Activated effector memory CD4-positive, alpha-beta T cell treated with Interleukin-2 at 50 U/mL for 16 hours (primary cell): ENCODE measurements around the gene PACS1.
A peak's percentile ranks its signal among the peaks of the same experiment; 100 is the strongest.
"Not testable (repeated sequence)": the region's sequence is repeated elsewhere in the genome, so short reads cannot be mapped to it uniquely, and the experiment has no call there.

ENCODE experiments used
- DNase-seq: peaks from one replicate; pipeline ENCODE4 v3.0.0-alpha.2; 2020

The PACS1 gene

DNA sequence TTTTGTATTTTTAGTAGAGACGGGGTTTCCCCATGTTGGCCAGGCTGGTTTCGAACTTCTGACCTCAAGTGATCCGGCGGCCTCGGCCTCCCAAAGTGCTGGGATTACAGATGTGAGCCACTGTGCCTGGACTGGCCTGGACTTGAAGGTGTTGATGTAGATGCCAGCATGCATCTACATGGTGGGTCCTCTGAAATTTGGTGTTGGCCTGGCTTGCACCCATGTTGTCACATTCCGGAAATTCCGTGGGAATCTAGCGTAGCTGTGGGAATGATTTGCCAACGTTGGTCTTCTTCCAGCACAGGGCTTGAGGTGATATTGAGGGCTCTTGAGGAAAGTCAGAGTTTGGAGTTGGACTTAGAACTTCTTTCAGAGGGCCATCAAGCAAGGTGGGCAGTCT, 6.5 kb downstream of the PACS1 start:
- DNase-seq, result no peak

DNA sequence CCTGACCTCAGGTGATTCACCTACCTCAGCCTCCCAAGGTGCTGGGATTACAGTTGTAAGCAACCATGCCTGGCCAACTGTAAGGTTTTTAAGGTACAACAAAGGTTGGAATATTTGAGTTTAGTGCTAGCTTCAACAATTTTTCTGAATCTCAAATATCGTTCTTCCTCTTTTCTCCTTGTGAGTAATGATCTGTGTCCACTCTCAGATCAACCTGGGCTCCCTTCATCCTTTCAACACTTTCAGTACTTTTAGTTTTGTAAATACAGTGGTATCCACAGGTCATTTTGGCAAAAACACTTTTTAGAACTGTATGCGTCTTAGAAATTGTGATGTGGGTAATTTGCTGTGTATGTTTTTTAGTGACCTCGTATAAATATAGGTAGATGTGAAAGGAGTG, 7.9 kb downstream of the PACS1 start:
- DNase-seq, result no peak

DNA sequence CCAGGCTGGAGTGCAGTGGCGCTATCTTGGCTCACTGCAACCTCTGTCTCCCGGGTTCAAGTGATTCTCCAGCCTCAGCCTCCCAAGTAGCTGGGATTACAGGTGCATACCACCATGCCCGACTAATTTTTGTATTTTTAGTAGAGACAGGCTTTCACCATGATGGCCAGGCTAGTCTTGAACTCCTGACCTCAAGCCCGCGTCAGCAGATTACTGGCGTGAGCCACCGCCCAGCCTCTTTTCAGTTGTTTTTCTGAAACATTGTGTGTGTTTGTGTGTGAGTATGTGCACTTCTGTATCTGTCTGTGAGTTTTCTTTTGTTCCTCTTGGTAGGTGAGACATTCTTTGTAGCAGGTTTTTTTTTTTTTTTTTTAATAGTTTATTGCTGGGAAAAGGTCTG, 8.9 kb downstream of the PACS1 start:
- DNase-seq, result not testable (repeated sequence)

DNA sequence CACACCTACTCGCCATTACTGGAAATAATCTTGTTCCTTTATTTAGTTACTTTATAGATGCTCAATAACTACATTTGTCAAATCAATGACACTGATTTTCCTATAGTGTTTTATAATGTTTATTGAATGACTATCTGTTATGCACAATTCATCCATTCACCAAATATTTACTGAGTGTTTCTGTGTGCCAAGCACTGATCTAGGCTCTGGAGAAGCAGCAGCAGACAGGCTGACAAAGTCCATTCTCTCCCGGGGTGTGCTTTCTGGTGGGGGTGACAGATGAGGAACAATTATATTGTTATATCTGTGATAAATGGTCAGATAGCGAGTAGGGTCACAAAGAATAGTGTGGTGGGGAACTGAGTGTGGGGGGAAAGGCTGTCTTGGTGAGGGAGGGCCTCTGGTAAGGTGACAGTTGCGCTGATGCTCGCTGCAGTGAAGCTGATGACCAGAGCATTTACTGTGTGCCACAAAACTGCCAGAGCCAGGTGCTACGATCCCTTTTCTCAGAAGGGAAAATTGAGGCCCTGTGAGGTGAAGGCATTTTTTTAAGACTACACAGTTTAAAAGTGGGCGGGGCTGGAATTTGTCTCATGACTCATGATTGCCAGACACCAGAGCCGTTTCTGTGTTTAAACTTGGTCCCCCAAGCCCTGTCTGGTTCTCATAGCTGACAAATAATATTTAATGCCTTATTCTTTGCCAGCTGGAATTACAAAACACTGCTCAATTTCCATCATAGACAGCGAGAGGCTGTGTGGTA, 10.2 kb downstream of the PACS1 start:
- DNase-seq, result peak; percentile 57

DNA sequence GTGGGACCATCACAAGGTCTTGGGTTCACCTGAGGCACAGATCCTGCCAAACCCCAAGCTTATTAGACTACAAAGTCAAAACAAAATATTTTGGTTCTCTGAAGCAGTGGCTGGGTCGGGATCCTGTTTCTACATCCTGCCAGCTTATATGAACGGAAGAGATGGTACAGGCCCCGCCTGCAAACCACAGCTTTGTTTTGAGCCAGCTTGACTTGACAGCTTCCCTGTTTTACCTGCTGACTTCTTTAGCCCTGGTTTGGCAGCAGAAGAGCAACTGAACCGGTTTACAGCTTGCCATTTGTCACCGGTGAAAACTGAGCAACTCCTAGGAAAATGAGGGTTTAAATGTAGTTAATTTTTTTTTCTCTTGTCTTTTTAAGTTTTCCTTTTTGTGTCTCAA, 11.4 kb downstream of the PACS1 start:
- DNase-seq, result peak; percentile 75

DNA sequence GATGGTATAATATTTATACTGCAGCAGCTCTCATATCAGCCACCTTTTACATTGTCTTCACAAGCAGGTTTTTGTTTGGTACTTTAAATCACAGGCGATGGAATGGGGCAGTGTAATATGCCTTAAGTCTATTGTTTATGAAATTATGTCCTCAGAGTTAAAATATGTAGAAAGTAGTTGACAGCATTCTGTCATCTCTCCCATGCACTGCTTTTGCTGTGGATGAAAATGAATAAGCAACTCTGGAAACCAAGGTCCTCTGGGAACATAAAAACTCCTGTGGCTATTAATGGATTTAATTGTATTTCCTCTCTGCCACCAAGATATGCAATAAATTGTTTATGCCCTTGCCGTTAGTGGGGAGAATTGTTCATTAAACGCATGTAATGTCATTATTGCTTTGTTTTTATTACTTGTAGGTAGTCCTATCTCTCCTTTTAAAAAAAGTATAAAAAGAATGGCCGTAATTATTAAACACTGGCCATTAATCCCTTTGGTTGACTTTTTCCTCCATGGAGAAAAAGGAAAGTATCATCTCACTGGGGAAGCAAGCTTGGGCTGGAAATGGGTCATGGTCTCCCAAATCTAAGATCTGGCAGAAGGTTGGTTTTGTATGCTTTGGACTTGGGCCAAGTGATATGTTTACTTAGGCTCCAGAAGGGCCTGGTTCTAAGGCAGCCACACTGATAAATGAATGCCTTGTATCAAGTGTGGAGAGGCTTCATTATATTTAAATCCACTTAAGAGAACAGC, 13.1 kb downstream of the PACS1 start:
- no peak for DNase-seq

DNA sequence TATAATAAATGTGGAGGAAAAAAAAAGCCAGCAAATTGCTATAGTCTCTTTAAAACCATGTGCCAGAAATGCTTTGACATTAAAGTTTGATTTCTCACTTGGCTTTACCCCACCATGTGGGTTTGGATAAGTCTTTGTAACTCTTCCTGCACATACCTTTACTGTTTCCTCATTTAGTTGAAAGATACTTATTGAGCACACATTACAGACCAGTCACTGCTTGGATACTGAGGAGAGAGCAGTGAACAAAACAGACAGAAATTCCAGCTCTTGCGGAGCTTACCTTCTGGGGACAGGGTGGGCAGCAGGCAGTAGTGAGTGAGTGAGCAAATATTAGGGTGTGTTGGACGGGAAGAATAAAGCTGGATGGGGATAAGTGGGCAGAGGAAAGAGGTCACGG, 13.7 kb downstream of the PACS1 start:
- no peak for DNase-seq

DNA sequence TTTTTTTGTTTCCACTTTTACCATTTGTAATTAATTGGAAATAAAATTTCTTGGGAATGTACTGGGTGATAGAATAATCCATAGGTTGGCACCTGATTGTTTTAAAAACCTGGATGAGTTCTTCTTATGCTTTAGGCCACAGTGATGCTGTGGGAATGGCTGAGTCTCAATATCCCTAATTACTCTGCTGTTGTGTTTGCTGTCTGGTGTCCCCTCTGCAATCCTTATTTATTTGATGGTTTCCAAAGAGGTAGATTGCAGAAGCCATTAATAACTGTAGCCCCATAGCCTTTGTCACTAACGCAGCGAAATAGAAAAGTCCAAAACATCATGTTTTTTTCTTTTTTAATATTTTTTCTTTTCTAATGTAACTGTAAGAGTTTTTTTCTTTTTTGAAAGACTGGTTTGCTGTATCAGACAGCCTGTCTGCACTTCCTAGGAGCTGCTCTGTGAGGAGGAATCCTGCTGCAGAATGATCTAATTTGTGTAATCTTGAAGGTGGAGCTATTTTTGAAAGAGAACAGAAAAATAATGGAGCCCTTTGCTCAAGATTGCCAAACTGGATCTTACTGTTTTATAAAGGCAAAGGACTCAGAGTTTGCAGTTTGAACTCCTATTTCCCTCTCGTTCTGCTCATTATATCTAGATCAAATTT, 14.9 kb downstream of the PACS1 start:
- DNase-seq, result no peak

DNA sequence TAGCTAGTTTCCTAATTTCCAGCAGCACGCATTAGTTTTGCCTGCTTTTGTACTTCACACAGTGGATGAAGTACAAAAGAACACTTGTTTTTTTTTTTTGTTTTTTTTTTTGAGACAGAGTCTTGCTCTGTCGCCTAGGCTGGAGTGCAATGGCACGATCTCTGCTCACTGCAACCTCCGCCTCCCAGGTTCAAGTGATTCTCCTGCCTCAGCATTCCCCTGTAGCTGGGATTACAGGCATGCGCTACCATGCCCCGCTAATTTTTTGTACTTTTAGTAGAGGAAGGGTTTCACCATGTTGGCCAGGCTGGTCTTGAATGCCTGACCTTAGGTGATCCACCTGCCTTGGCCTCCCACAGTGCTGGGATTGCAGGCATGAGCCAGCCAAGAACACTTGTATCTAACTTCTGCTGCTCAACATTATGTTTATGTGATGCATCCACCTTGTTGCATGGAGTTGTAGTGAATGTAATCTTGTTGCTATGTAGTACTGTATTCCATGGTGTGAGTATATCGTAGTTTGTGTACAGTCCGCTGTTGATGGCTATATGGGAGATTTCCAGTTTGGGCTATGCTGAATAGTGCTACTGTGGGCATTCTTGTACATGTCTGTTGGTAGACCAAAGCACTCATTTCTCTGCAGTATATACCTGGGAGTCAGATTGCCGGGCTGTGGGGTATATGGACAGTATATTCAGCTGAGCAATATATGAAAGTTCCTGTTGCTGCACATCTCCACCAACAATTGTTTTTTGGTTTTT, 17.3 kb downstream of the PACS1 start:
- no peak for DNase-seq

DNA sequence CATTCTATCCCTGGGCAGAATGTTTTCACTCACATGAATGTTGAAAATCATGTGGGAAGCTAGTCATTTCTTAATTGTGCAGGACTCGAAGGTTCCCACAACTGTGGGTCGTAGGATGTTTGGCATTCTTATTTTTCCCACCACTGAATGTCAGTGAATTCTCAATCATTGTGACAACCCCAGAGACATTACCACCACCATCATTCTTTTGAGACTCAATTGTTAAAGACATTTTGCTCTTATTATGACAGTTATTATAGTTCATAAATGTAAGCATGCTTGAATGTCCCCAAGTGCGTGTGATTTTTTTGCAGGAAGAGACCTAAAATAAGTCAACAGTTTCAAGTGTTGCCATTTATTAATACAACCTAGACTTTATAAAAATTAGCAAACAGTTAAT, 19.0 kb downstream of the PACS1 start:
- no peak for DNase-seq

DNA sequence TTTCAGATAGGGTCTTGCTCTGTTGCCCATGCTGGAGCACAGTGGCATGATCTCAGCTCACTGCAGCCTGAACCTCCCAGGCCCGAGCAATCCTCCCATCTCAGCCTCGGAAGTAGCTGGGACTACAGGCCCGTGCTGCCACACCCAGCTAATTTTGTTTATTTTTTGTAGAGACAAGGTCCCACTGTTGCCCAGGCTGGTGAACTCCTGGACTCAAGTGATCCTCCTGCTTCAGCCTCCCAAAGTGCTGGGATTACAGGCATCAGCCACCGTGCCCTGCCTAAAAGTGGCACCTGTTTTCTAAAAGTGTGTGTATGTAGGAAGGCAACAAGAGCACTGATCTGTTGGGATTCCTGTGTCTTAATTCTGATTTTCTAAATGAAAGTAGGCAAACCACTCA, 20.2 kb downstream of the PACS1 start:
- DNase-seq, result no peak

DNA sequence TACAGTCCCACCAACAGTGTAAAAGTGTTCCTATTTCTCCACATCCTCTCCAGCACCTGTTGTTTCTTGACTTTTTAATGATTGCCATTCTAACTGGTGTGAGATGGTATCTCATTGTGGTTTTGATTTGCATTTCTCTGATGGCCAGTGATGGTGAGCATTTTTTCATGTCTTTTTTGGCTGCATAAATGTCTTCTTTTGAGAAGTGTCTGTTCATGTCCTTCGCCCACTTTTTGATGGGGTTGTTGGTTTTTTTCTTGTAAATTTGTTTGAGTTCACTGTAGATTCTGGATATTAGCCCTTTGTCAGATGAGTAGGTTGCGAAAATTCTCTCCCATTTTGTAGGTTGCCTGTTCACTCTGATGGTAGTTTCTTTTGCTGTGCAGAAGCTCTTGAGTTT, 22.1 kb downstream of the PACS1 start:
- DNase-seq, result not testable (repeated sequence)

DNA sequence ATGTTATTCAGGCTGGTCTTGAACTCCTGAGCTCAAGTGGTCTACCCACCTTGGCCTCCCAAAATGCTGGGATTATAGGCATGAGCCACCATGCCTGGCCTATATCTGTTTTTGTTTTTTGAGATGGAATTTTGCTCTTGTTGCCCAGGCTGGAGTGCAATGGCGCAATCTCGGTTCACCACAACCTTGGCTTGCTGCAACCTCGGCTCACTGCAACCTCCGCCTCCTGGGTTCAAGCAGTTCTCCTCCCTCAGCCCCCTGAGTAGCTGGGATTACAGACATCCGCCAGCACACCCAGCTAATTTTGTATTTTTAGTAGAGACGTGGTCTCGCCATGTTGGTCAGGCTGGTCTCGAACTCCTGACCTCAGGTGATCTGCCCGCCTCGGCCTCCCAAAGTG, 29.7 kb downstream of the PACS1 start:
- DNase-seq, result not testable (repeated sequence)

DNA sequence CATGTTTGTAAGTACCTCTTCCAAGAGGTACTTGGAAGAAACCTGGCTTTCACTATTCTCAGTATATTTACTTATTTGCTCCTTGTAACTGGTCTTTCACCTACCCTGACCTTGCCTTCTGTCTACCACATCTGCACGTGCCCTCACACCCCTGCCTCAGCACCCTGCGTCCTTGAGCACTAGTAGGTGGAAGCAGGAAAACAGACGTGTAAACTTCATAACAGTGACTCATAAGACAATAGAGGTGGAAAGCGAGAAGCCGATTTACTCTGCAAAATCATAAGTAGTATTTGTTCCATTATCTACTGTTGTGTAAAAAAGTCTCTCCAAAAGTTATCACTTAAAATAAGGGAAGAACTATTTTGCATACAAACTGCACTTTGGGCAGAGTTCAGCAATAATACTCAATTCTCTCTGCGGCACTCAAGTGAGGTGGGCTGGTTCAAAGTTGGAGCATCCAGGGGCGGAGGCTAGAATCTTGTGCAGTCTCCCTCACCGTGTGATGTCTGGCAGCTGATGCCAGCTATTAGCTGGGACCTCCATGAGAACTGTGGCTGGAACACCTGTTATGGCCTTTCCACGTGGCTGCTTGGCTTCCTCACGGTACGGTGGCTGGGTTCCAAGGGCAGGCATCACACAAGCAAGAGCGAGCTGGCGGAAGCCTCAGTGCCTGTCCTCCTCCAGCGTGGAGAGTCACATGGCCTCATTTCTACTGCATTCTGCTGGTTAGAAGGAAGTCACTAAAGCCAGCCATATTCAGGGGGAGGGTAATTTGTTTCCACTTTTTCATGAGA, 30.4 kb downstream of the PACS1 start:
- peak; percentile 55 for DNase-seq

DNA sequence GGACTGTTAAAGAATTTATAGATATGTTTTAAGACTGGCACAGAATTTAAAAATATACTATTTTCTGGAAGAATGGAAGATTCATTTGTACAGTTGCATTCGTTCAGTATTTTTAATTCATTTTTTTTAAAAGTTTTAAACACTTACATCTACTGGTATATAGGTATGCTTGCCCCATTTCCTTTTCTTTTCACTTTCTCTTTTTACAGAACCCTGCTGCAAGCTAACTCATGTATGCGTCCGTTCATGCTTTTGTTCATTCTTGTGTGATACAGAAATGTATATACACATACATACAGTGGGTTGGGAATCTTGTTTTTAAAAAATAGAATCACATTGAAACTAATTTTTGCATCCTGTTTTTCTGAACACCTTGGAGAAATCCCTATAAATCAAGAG, 31.0 kb downstream of the PACS1 start:
- DNase-seq, result no peak

DNA sequence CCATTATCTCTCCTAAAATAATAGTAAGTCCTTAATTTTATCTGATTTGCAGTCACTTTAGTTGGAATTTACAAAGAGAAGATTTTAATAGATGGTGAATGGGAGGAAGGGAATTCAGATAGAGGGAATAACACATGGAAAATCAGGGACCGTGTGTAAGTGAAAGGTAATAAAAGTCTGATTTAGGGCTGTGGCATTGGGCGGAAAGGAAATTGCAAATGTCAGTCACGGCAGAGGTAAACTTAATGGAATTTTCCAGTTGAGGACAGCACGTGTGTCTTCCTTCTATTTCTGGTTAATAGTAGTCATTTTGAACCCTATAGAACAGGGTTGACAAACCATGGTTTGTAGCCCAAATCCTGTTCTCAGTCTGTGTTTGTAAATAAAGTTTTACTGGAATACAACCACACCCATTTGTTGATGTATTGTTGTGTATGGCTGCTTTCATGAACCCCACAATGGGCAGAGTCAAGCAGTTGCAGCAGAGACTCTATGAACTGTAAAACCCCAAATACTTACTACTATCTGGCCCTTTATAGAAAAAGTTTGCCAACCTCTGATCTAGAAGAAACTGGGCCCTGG, 34.1 kb downstream of the PACS1 start:
- DNase-seq, result no peak

DNA sequence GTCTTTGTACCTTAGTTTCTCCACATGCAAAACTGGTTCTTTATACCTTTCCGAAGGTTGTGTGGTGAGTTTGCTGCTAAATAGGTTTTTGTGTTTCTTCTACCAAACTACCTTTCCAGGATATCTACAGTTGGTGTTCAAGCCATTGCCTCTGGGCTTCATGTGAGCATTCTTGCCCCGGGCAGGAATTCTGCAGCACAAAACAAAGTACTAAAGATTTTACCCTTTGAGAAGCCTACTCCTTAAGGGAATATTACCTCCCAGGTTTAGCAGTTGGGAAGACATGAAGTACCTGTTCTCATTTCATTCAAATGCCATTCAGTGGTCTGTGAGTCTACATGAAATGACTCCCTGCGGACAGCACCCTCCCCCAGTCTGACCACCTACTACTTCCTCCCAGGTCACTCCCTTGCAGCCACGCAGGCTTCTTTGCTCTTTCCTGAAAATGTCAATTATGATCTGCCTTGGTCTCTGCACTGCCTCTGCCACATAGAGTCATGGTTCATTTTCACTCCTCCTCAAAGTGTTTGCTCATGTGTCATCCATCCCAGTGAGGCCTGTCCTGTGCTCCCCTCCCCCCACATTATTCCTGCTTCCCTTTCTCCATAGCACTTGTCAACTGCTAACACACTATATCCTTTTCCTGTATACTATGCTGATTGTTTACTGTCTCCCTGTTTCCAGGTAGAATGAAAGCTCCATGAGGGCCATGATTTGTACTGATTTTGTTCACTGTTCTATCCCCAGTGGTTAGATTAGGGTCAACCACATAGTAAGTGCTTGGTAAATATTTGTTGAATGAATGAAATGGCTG, 36.9 kb downstream of the PACS1 start:
- DNase-seq, result no peak

DNA sequence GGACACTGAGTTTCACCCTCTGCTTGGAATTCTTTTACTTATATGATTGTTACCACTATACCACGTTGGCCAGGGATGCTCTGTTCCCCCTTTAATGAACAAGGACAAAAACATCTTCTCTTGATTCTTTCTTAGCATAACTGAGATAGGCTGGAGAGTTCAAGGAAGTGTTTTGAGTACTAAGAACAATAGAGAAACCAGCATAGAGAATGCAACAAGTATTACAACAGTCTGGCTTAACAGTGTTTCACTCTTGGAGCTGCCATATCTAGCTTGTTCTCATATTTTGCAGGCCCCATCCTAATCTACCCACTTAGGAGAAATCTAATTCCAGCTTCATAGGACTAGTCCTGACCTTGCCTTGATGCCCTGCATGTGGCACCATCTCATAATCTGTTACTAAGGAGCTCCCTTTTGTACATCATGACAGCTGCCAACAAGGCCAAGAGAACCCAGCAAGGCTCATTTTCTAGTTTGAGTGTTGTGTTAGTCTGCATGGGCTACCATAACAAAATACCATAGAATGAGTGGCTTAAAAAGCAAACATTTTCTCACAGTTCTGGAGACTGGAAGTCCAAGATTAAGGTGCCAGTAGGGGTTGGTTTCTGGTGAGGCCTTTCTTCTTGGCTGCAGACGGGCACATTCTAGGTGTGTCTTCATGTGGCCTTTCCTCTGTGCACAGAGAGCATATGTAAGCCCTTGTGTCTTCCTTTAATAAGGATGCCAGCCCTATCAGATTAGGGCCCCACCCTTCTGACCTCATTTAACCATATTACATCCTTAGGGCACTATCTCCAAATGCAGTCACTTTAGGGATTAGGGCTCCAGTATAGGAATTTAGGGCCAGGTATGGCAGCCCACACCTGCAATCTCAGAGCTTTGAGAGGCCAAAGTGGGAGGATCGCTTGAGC, 37.8 kb downstream of the PACS1 start:
- no peak for DNase-seq

DNA sequence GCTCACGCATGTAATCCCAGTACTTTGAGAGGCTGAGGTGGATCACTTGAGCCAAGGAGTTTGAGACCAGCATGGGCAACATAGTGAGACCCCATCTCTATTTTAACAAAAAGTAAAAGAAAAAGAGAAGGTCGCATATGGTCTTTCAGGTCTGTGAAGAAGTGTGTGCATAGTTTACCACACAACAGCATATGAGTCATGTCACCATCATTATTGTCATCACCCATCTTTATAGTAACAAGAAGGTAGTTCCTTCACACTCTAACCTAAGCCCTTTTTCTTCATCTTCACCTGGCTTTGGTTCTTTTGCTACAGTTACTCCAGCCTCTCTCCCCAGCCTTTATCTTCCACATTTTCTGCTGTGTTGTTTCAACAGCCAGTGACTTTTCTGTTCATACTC, 39.2 kb downstream of the PACS1 start:
- DNase-seq, result no peak

DNA sequence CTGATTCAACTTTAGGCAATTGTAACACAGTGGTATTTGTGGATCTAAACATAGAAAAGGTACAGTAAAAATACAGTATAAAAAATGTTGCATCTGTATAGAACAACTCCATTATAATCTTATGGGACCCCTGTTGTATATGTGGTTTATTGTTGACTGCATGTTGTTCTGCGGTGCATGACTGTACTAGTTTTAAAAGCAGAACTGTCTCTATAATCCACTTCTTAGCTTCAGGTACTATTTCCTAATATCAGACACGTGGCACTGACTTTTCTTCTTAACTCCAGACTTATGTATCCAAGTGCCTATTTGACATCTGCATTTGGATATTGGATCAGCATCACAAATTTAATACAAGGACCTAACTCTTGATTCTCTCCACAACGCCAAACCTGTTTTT, 41.1 kb downstream of the PACS1 start:
- DNase-seq, result no peak
